MM.1S (cell line): Measurements from ENCODE around the gene ZPBP.

ENCODE experiments used
- DNase-seq: peaks from one replicate; pipeline ENCODE4 v3.0.0-alpha.2; 2015
- H2AFZ ChIP-seq: fragments of 300-600 bp; sonication (generic); 2 replicates; pipeline ENCODE4 v1.6.0; 2016; ENCODE audit warnings: antibody characterized with exemption, low read length
- H3F3A ChIP-seq: fragments of 300-600 bp; sonication (generic); 2 replicates; pipeline ENCODE4 v1.6.1; 2016; ENCODE audit warnings: mild to moderate bottlenecking, antibody characterized with exemption, low read length, moderate library complexity, mixed read lengths; ENCODE audit not compliant: insufficient read depth
- H3K27ac ChIP-seq: fragments of 300-600 bp; sonication (generic); 2 replicates; pipeline ENCODE4 v1.5.1; 2016; ENCODE audit warnings: mild to moderate bottlenecking, low read length
- H3K27me3 ChIP-seq: fragments of 300-600 bp; sonication (generic); replicated peaks from 2 replicates; pipeline ENCODE4 v1.6.0; 2016; ENCODE audit warnings: low read length; ENCODE audit not compliant: insufficient read depth
- H3K36me3 ChIP-seq: fragments of 300-600 bp; sonication (generic); replicated peaks from 2 replicates; pipeline ENCODE4 v1.6.1; 2016; ENCODE audit warnings: mild to moderate bottlenecking, low read length, mixed read lengths; ENCODE audit not compliant: insufficient read depth
- H3K4me1 ChIP-seq: fragments of 300-600 bp; sonication (generic); 2 replicates; pipeline ENCODE4 v1.6.1; 2016; ENCODE audit warnings: low read length, mixed read lengths
- H3K4me2 ChIP-seq: fragments of 300-600 bp; sonication (generic); 2 replicates; pipeline ENCODE4 v1.6.0; 2016; ENCODE audit warnings: low read depth, low read length
- H3K4me3 ChIP-seq: fragments of 300-600 bp; sonication (generic); 2 replicates; pipeline ENCODE4 v1.5.1; 2016; ENCODE audit warnings: low read length, mixed read lengths
- H3K79me2 ChIP-seq: fragments of 300-600 bp; sonication (generic); 2 replicates; pipeline ENCODE4 v1.6.1; 2016; ENCODE audit warnings: mixed run types, low read length, mixed read lengths
- H3K9ac ChIP-seq: fragments of 300-600 bp; sonication (generic); 2 replicates; pipeline ENCODE4 v1.6.1; 2016; ENCODE audit warnings: low read length, mixed read lengths
- H3K9me2 ChIP-seq: fragments of 300-600 bp; sonication (generic); replicated peaks from 2 replicates; pipeline ENCODE4 v1.6.1; 2016; ENCODE audit warnings: mild to moderate bottlenecking, low read length, mixed read lengths; ENCODE audit not compliant: insufficient read depth
- H3K9me3 ChIP-seq: fragments of 300-600 bp; sonication (generic); replicated peaks from 2 replicates; pipeline ENCODE4 v1.6.1; 2016; ENCODE audit warnings: mild to moderate bottlenecking, low read length, mixed read lengths; ENCODE audit not compliant: insufficient read depth
- H4K20me1 ChIP-seq: fragments of 300-600 bp; sonication (generic); 2 replicates; pipeline ENCODE4 v1.6.1; 2016; ENCODE audit warnings: mild to moderate bottlenecking, low read length, moderate library complexity, mixed read lengths; ENCODE audit not compliant: insufficient read depth
- EZH2 ChIP-seq: fragments of 300-600 bp; sonication (generic); optimal IDR thresholded peaks from 2 replicates; pipeline ENCODE3; 2017; ENCODE audit warnings: low read depth, mild to moderate bottlenecking, antibody characterized with exemption, low read length, mixed read lengths
- EZH2phosphoT487 ChIP-seq: fragments of 300-600 bp; sonication (generic); IDR thresholded peaks from 2 replicates; pipeline ENCODE4 v1.6.1; 2018; ENCODE audit warnings: antibody characterized with exemption, low read length
- TF ChIP-seq, protein P1 (sequence below): fragments of 300-600 bp; sonication (generic); IDR thresholded peaks from 2 replicates; pipeline ENCODE4 v1.5.1; 2016; ENCODE audit warnings: antibody characterized with exemption, low read length, mixed read lengths

The ZPBP gene

DNA sequence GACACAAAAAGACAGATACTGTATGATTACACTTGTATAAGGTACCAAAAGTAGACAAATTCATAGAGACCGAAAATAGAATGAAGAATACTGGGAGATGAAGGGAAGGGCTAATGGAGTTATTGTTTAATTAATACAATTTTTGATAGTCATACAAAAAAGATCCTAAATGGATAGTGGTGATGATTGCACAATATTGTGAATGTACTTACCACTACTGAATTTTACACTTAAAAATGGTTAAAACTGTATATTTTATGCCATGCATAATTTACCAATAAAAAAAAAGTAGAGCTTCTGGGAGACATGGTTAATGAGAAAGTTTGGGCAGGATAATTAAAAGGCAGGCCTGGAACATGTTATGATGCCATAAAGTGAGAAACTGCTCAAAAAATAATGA lies 119.0 kb downstream of the ZPBP start:
- no peak overlapping the region for H3K4me3 ChIP-seq
- H3F3A ChIP-seq: no peaks in the 10 kb centered on the region
- no peaks in the 10 kb centered on the region for H3K4me1 ChIP-seq
- no peak overlapping the region for H2AFZ ChIP-seq
- H3K27me3 ChIP-seq: no peaks in the 10 kb centered on the region
- H4K20me1 ChIP-seq: no peaks in the 10 kb centered on the region
- no peak overlapping the region for H3K27ac ChIP-seq
- no peaks in the 10 kb centered on the region for H3K9me2 ChIP-seq
- no peaks in the 10 kb centered on the region for H3K9me3 ChIP-seq
- DNase-seq: no peak
- TF ChIP-seq EZH2phosphoT487 (no peak), EZH2 (no peak)
- TF ChIP-seq, protein P1, sequence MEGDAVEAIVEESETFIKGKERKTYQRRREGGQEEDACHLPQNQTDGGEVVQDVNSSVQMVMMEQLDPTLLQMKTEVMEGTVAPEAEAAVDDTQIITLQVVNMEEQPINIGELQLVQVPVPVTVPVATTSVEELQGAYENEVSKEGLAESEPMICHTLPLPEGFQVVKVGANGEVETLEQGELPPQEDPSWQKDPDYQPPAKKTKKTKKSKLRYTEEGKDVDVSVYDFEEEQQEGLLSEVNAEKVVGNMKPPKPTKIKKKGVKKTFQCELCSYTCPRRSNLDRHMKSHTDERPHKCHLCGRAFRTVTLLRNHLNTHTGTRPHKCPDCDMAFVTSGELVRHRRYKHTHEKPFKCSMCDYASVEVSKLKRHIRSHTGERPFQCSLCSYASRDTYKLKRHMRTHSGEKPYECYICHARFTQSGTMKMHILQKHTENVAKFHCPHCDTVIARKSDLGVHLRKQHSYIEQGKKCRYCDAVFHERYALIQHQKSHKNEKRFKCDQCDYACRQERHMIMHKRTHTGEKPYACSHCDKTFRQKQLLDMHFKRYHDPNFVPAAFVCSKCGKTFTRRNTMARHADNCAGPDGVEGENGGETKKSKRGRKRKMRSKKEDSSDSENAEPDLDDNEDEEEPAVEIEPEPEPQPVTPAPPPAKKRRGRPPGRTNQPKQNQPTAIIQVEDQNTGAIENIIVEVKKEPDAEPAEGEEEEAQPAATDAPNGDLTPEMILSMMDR: no peak
- H3K36me3 ChIP-seq: no peaks in the 10 kb centered on the region
- no peaks in the 10 kb centered on the region for H3K79me2 ChIP-seq
- H3K9ac ChIP-seq: no peak overlapping the region
- H3K4me2 ChIP-seq: no peak overlapping the region

DNA sequence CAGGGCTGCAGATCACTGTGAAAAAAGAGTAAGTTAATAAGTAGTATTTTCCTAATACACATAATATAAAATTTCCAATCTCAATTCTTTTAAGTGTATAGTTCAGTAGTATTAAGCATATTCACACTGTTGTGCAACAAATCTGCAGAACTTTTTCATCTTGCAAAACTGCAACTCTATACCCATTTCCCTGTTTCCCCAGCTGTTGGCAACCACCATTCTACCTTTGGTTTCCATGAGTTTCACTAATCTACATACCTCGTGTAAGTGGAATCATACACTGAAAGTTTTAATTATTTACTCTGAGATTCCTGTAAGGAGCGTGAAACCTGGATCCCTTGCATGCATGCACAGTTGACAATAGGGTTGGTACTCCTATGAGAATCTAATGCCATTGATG lies 155.4 kb downstream of the ZPBP start:
- Histone ChIP-seq H3K79me2 (no peaks in the 10 kb centered on the region), H2AFZ (no peak overlapping the region), H3K9ac (no peak overlapping the region), H4K20me1 (no peaks in the 10 kb centered on the region), H3K4me2 (no peak overlapping the region), H3K9me2 (no peaks in the 10 kb centered on the region), H3K4me3 (no peak overlapping the region), H3F3A (no peaks in the 10 kb centered on the region), H3K4me1 (no peaks in the 10 kb centered on the region), H3K27ac (no peak overlapping the region), H3K27me3 (no peaks in the 10 kb centered on the region), H3K36me3 (no peaks in the 10 kb centered on the region), H3K9me3 (no peaks in the 10 kb centered on the region)
- TF ChIP-seq, protein P1: no peak
- TF ChIP-seq EZH2: no peak
- TF ChIP-seq EZH2phosphoT487: no peak
- no peak for DNase-seq

DNA sequence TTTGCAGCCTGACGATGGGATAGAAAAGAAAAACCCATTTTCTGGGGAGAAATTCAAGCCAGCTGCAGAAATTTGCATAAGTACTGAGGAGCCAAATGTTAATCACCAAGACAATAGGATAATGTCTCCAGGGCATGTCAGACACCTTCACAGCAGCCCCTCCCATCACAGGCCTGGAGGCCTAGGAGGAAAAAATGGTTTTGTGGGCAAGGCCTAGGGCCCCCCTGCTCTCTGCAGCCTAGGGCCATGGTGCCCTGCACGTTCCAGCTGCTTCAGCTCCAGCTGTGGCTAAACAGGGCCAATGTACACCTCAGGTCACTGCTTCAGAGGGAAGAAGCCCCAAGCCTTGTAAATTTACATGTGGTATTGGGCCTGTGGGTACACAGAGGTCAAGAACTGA lies 161.4 kb downstream of the ZPBP start:
- Histone ChIP-seq H2AFZ (no peak overlapping the region), H3K9me3 (no peaks in the 10 kb centered on the region), H3F3A (no peaks in the 10 kb centered on the region), H3K27me3 (no peaks in the 10 kb centered on the region), H3K9me2 (no peaks in the 10 kb centered on the region), H3K79me2 (no peaks in the 10 kb centered on the region), H3K27ac (no peak overlapping the region), H3K36me3 (no peaks in the 10 kb centered on the region), H3K4me1 (no peaks in the 10 kb centered on the region), H3K9ac (no peak overlapping the region), H3K4me2 (no peak overlapping the region), H3K4me3 (no peak overlapping the region), H4K20me1 (no peaks in the 10 kb centered on the region)
- DNase-seq: no peak
- TF ChIP-seq, protein P1: no peak
- TF ChIP-seq EZH2phosphoT487 (no peak), EZH2 (no peak)

DNA sequence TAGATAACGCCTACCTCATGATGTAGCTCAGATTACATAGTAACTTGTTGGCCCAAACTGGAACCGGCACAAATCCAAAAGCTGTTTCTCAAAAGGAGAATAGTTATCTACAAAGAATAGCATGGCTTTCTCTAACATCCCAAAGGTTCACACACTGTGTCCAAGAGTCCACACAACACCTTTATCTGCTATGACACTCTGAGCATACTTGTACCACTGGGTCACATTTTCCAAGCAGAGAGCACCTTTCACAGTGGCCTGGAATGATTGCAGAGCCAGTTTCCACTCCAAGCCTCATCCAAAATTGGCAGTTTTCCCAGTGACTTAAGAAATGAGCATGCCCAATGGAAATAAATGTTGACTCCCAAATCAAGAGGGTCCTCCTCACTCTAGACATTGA lies 164.3 kb downstream of the ZPBP start:
- H3K79me2 ChIP-seq: no peaks in the 10 kb centered on the region
- H3K27ac ChIP-seq: no peak overlapping the region
- H3K27me3 ChIP-seq: no peaks in the 10 kb centered on the region
- no peak overlapping the region for H2AFZ ChIP-seq
- no peak overlapping the region for H3K9ac ChIP-seq
- no peaks in the 10 kb centered on the region for H3F3A ChIP-seq
- H4K20me1 ChIP-seq: no peaks in the 10 kb centered on the region
- no peak overlapping the region for H3K4me2 ChIP-seq
- no peak for DNase-seq
- H3K36me3 ChIP-seq: no peaks in the 10 kb centered on the region
- no peak for TF ChIP-seq EZH2phosphoT487
- no peaks in the 10 kb centered on the region for H3K4me1 ChIP-seq
- H3K9me2 ChIP-seq: no peaks in the 10 kb centered on the region
- no peaks in the 10 kb centered on the region for H3K9me3 ChIP-seq
- no peak overlapping the region for H3K4me3 ChIP-seq
